Measurements from ENCODE around the gene TMEM45B. TPM values are rescaled to one million over a fixed set of nuclear protein-coding genes. Genes with fewer than 3 reads are reported as not detected.
A peak's percentile ranks its signal among the peaks of the same experiment; 100 is the strongest.
"Not testable (repeated sequence)": the region's sequence is repeated elsewhere in the genome, so short reads cannot be mapped to it uniquely, and the experiment has no call there.

Gene TMEM45B
- total RNA-seq, 1 donor: not detected

GRCh38 chr11:129846508-129847335 is 31.1 kb downstream of the TMEM45B start:
- peak; percentile 97 for DNase-seq (ENCODE audit: low read depth)
- no peak overlapping the region for H3K4me3 ChIP-seq (ENCODE audit: low read depth, low read length)
- no peak for TF ChIP-seq CTCF (IDR thresholded peaks at IDR 0.05; ENCODE audit: insufficient read depth, low read depth, low read length)

DNA sequence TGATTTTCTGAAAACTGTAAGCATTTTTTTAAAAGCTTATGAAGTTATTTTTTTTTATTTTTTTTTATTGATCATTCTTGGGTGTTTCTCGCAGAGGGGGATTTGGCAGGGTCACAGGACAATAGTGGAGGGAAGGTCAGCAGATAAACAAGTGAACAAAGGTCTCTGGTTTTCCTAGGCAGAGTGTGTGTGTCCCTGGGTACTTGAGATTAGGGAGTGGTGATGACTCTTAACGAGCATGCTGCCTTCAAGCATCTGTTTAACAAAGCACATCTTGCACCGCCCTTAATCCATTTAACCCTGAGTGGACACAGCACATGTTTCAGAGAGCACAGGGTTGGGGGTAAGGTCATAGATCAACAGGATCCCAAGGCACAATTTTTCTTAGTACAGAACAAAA is 31.7 kb downstream of the TMEM45B start:
- DNase-seq (ENCODE audit: low read depth); H3K4me3 ChIP-seq (ENCODE audit: low read depth, low read length): not testable (repeated sequence)

GRCh38 chr11:129849447-129850130 is 33.9 kb downstream of the TMEM45B start:
- H3K4me3 ChIP-seq (ENCODE audit: low read depth, low read length): no peak overlapping the region
- no peak for DNase-seq (ENCODE audit: low read depth)
- TF ChIP-seq CTCF (IDR thresholded peaks at IDR 0.05; ENCODE audit: insufficient read depth, low read depth, low read length): no peak

- DNase-seq (ENCODE audit: low read depth): peak; percentile 87
- TF ChIP-seq CTCF (IDR thresholded peaks at IDR 0.05; ENCODE audit: insufficient read depth, low read depth, low read length): no peak
- no peak overlapping the region for H3K4me3 ChIP-seq (ENCODE audit: low read depth, low read length)
Measured at GRCh38 chr11:129852125-129852740, 36.6 kb downstream of the TMEM45B start.

DNA sequence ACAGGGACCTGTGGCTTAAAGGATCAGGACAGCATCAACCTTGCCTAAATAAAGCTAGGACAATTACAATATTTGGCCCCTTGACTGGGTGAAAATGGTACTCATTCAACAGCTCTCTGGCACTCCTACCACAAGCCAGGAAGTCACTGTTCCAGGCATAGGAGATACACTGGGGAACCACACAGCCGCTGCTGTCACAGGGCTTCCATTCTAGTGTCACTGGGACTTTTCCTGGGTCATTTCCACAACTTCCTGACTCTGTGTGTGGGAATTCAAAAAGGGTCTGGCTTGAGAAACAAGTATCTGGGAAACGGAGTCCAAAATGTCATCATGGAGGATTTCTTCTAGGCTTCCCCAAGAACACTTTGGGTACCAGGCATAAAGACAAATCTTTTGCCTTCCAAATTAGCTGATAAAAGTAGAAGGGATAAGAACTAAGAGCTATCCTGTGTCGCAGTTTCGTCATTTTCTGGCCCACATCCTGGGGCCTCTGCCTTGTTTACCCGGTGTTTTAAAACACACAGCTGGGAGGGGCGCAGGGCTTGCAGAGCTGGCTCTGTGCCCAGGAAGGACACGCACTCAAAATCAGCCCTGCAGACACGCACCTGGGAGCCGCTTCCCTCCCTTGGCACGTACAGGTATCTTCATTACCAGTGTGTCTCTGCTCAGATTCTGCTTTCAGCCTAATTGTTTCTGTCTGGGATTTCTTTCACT is 38.0 kb downstream of the TMEM45B start:
- TF ChIP-seq CTCF (IDR thresholded peaks at IDR 0.05; ENCODE audit: insufficient read depth, low read depth, low read length): no peak
- H3K4me3 ChIP-seq (ENCODE audit: low read depth, low read length): no peak overlapping the region
- peak; percentile 84 for DNase-seq (ENCODE audit: low read depth)

DNA sequence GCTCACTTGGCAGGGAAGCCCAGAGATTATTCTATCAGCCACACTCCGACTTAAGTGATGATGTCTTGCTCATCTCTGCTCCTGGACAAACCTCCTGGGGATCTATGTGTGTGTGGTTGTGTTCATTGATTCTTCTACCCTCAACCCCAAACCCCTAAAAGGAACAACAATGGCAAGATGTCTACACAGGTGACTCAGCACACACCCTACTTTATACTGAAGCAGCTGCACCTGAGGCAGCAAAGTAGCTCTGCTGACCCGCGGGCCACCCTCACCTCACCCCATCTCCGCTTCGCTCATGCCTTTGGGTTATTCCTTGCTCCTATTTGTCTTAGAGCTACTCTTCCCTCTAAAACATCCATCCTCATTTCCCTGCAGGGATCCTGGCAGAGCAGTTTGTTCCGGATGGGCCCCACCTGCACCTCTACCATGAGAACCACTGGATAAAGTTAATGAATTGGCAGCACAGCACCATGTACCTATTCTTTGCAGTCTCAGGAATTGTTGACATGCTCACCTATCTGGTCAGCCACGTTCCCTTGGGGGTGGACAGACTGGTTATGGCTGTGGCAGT is 38.7 kb downstream of the TMEM45B start:
- H3K4me3 ChIP-seq (ENCODE audit: low read depth, low read length): no peak overlapping the region
- no peak for TF ChIP-seq CTCF (IDR thresholded peaks at IDR 0.05; ENCODE audit: insufficient read depth, low read depth, low read length)
- DNase-seq (ENCODE audit: low read depth): no peak

Data from fibroblast of villous mesenchyme (primary cell).